ENCODE data around the gene FIBP. TPM values are rescaled to one million over a fixed set of nuclear protein-coding genes. Genes with fewer than 3 reads are reported as not detected.

Gene FIBP
- total RNA-seq, 1 donor from 2014 or later, result 77.8 TPM

DNA sequence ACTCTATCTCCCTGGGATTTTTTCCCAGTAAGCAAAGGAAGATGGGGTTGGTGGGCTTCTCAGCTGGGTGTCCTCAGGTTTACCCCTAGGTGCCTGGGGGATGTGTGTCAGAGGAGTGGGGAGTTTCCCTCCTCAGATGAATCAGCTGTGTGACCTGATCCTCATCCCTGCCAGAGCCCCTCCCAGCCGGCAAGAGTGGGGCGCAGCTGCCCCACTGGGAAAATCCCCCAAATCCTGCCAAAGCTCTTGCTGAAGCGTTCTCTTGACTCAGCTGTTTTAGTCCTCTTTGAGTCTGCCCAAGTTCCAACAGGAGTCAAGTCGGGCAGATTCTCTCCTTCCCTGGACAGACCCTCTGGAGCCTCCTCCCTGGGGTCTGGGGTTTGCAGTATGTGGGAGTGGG is 24.6 kb upstream of the FIBP start:
- no peak for TF ChIP-seq CTCF (IDR thresholded peaks at IDR 0.05; ENCODE audit: unreplicated experiment)
- Mint-ChIP-seq H3K36me3 (ENCODE audit: insufficient read depth) (no peaks in the 10 kb centered on the region), H3K9me3 (ENCODE audit: low read depth) (no peaks in the 10 kb centered on the region), H3K27ac (no peak overlapping the region), H3K4me3 (ENCODE audit: low read depth) (no peak overlapping the region), H3K4me1 (ENCODE audit: low read depth) (peaks cover 2% of the 10 kb centered on the region), H3K27me3 (peaks cover 20% of the 10 kb centered on the region)
- no peak for DNase-seq (ENCODE audit: low spot score, unreplicated experiment)

GRCh38 chr11:65911682-65912568 is 23.7 kb upstream of the FIBP start:
- Mint-ChIP-seq H3K27me3 (peaks cover 28% of the 10 kb centered on the region), H3K4me3 (ENCODE audit: low read depth) (no peak overlapping the region)
- no peak for DNase-seq (ENCODE audit: low spot score, unreplicated experiment)

GRCh38 chr11:65907878-65908277 is 19.6 kb upstream of the FIBP start:
- TF ChIP-seq CTCF (IDR thresholded peaks at IDR 0.05; ENCODE audit: unreplicated experiment), result no peak
- Mint-ChIP-seq H3K36me3 (ENCODE audit: insufficient read depth) (no peaks in the 10 kb centered on the region), H3K27me3 (peaks cover 42% of the 10 kb centered on the region), H3K27ac (no peak overlapping the region), H3K9me3 (ENCODE audit: low read depth) (no peaks in the 10 kb centered on the region), H3K4me1 (ENCODE audit: low read depth) (no peaks in the 10 kb centered on the region), H3K4me3 (ENCODE audit: low read depth) (no peak overlapping the region)
- no peak for DNase-seq (ENCODE audit: low spot score, unreplicated experiment)

More at GRCh38 chr11:65911682-65912568, 23.7 kb upstream of the FIBP start:
- Mint-ChIP-seq H3K4me1 (ENCODE audit: low read depth) (peaks cover 2% of the 10 kb centered on the region), H3K36me3 (ENCODE audit: insufficient read depth) (no peaks in the 10 kb centered on the region), H3K27ac (peak overlapping the region; percentile 54), H3K9me3 (ENCODE audit: low read depth) (no peaks in the 10 kb centered on the region)
- TF ChIP-seq CTCF (IDR thresholded peaks at IDR 0.05; ENCODE audit: unreplicated experiment), result no peak

DNA sequence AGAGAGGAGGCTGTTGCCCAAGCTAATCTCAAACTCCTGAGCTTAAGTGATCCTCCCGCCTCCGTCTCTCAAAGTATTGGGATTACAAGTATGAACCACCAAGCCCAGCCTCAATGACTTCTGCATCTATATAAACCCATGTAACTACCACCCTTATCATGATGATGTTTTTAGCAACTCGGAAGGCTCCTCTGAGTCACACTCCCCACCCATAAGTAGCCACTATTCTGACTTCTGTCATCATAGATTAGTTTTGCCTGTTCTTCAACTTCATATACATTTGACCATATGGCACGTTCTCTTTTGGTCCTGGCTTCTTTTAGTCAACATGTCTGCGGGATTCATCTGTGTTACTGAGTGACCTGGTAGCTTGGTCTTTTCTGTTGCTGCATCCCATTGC is 18.3 kb upstream of the FIBP start:
- no peak for DNase-seq (ENCODE audit: low spot score, unreplicated experiment)
- H3K4me1 Mint-ChIP-seq (ENCODE audit: low read depth), result no peaks in the 10 kb centered on the region
- H3K36me3 Mint-ChIP-seq (ENCODE audit: insufficient read depth), result no peaks in the 10 kb centered on the region
- no peaks in the 10 kb centered on the region for H3K9me3 Mint-ChIP-seq (ENCODE audit: low read depth)
- no peak for TF ChIP-seq CTCF (IDR thresholded peaks at IDR 0.05; ENCODE audit: unreplicated experiment)
- no peak overlapping the region for H3K4me3 Mint-ChIP-seq (ENCODE audit: low read depth)
- peaks cover 55% of the 10 kb centered on the region for H3K27me3 Mint-ChIP-seq
- no peak overlapping the region for H3K27ac Mint-ChIP-seq

- Mint-ChIP-seq H3K36me3 (ENCODE audit: insufficient read depth) (no peaks in the 10 kb centered on the region), H3K27me3 (peaks cover 66% of the 10 kb centered on the region), H3K9me3 (ENCODE audit: low read depth) (no peaks in the 10 kb centered on the region), H3K4me3 (ENCODE audit: low read depth) (no peak overlapping the region), H3K4me1 (ENCODE audit: low read depth) (peaks cover under 1% of the 10 kb centered on the region), H3K27ac (no peak overlapping the region)
- DNase-seq (ENCODE audit: low spot score, unreplicated experiment), result no peak
- no peak for TF ChIP-seq CTCF (IDR thresholded peaks at IDR 0.05; ENCODE audit: unreplicated experiment)
Observed at GRCh38 chr11:65903715-65904114, 15.4 kb upstream of the FIBP start.
